Cardiac fibroblast (primary cell): Measurements from ENCODE around the gene MRPL21.

ENCODE experiments used
- DNase-seq, 2 donors: peaks; one replicate each; pipeline versions ENCODE4 v3.0.0 to v3.0.0-alpha.2; 2010; ENCODE audit warnings: low read depth in 2 of 2
- H3K4me3 ChIP-seq, 2 donors: replicated peaks in 1 of 2; 1 replicate in 1 of 2; 2 replicates in 1 of 2; pipeline ENCODE4 v1.5.1; 2011; ENCODE audit warnings: low read depth in 2 of 2, low read length in 2 of 2, mild to moderate bottlenecking in 2 of 2, moderate library complexity in 1 of 2
- TF ChIP-seq, protein P1 (sequence below): IDR thresholded peaks from one replicate; pipeline ENCODE4 v1.5.1; 2011; ENCODE audit warnings: low read depth, mild to moderate bottlenecking, low read length, inconsistent platforms

Gene MRPL21

GRCh38 chr11:68842427-68843051 is 61.1 kb downstream of the MRPL21 start:
- no peak for DNase-seq
- peak overlapping the region; percentile 51 to 55 for H3K4me3 ChIP-seq

GRCh38 chr11:68841718-68842426 is 61.8 kb downstream of the MRPL21 start, which contains the start of gene CPT1A:
Gene CPT1A (minus strand): TSS chr11:68841916. CDS start chr11:68815474, 26,442 bp downstream.
- DNase-seq, result peak; percentile 69 to 78
- H3K4me3 ChIP-seq, result peak within 1 kb of the TSS; percentile 76 to 93
- TF ChIP-seq, protein P1, sequence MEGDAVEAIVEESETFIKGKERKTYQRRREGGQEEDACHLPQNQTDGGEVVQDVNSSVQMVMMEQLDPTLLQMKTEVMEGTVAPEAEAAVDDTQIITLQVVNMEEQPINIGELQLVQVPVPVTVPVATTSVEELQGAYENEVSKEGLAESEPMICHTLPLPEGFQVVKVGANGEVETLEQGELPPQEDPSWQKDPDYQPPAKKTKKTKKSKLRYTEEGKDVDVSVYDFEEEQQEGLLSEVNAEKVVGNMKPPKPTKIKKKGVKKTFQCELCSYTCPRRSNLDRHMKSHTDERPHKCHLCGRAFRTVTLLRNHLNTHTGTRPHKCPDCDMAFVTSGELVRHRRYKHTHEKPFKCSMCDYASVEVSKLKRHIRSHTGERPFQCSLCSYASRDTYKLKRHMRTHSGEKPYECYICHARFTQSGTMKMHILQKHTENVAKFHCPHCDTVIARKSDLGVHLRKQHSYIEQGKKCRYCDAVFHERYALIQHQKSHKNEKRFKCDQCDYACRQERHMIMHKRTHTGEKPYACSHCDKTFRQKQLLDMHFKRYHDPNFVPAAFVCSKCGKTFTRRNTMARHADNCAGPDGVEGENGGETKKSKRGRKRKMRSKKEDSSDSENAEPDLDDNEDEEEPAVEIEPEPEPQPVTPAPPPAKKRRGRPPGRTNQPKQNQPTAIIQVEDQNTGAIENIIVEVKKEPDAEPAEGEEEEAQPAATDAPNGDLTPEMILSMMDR, result no peak

More at GRCh38 chr11:68842427-68843051, 61.1 kb downstream of the MRPL21 start:
- TF ChIP-seq, protein P1, result no peak
